HepG2 (cell line): ENCODE data around the gene GRIN3B. TPM values are rescaled to one million over a fixed set of nuclear protein-coding genes. Genes with fewer than 3 reads are reported as not detected.
A peak's percentile ranks its signal among the peaks of the same experiment; 100 is the strongest.

Experiments used
- AKAP8 ChIP-seq: sonication (generic); formaldehyde crosslinking; IDR thresholded peaks from 2 replicates; pipeline ENCODE4 v1.5.1; 2020; ENCODE audit warnings: mild to moderate bottlenecking, missing genetic modification reagents
- HIC2 ChIP-seq: sonication (generic); formaldehyde crosslinking; IDR thresholded peaks from 2 replicates; pipeline ENCODE4 v1.9.0; 2022; ENCODE audit warnings: low read depth, missing genetic modification reagents
- IKZF1 ChIP-seq: fragments of 450-650 bp; IDR thresholded peaks from 2 replicates; pipeline ENCODE4 v1.7.1; 2016
- KDM6A ChIP-seq: IDR thresholded peaks from 2 replicates; pipeline ENCODE4 v1.6.1; 2016; ENCODE audit warnings: low read depth
- NFE2 ChIP-seq: sonication (generic); formaldehyde crosslinking; IDR thresholded peaks from 2 replicates; pipeline ENCODE4 v1.4.0; 2020; ENCODE audit warnings: missing genetic modification reagents
- NONO ChIP-seq, 2 experiments: fragments of 450-650 bp in 1 of 2; sonication (generic) in 1 of 2; formaldehyde crosslinking in 1 of 2; IDR thresholded peaks in 1 of 2; conservative IDR thresholded peaks in 1 of 2; 2 replicates each; pipeline versions ENCODE4 v1.6.1 to v1.8.0; 2017 to 2022; ENCODE audit warnings: mild to moderate bottlenecking in 1 of 2, missing genetic modification reagents in 1 of 2, moderate library complexity in 1 of 2
- POGZ ChIP-seq: sonication (generic); formaldehyde crosslinking; IDR thresholded peaks from 2 replicates; pipeline ENCODE4 v1.4.0; 2020; ENCODE audit warnings: mild to moderate bottlenecking, missing genetic modification reagents
- SMAD3 ChIP-seq: sonication (generic); formaldehyde crosslinking; IDR thresholded peaks from 2 replicates; pipeline ENCODE4 v1.4.0; 2020; ENCODE audit warnings: missing genetic modification reagents
- SP2 ChIP-seq: sonication (generic); formaldehyde crosslinking; IDR thresholded peaks from 2 replicates; pipeline ENCODE4 v1.5.1; 2020; ENCODE audit warnings: mild to moderate bottlenecking, missing genetic modification reagents
- ZFP62 ChIP-seq: sonication (generic); formaldehyde crosslinking; IDR thresholded peaks from 2 replicates; pipeline ENCODE4 v1.4.0; 2020; ENCODE audit warnings: missing genetic modification reagents
- ZNF143 ChIP-seq: sonication (generic); formaldehyde crosslinking; IDR thresholded peaks from 2 replicates; pipeline ENCODE4 v1.4.0; 2020; ENCODE audit warnings: missing genetic modification reagents
- ZNF747 ChIP-seq: sonication (generic); formaldehyde crosslinking; IDR thresholded peaks from 2 replicates; pipeline ENCODE4 v1.8.1; 2023; ENCODE audit warnings: missing genetic modification reagents, mild to moderate bottlenecking, borderline replicate concordance
- polyA plus RNA-seq, 8 experiments: library from polyadenylated mRNA; depleted of rRNA in 3 of 8; stranded (reverse) in 7 of 8; unstranded in 1 of 8; fragments of >200 nt; fragmentation: Illumina TruSeq in 4 of 8; extraction: Trizol in 4 of 8; gene quantifications; 2 replicates each; pipeline versions ENCODE4 v1.2.1 to v1.2.3, GENCODE V29; 2011 to 2016; ENCODE audit warnings: low read depth in 4 of 8, missing spikeins in 1 of 8, mixed read lengths in 1 of 8; ENCODE audit not compliant: insufficient read depth in 1 of 8
- total RNA-seq, 5 experiments: library from RNA; depleted of rRNA; stranded (reverse); fragments of >200 nt; fragmentation: Illumina TruSeq; extraction: Trizol; gene quantifications; 2 replicates each; pipeline ENCODE4 v1.2.3, GENCODE V29; 2016; ENCODE audit warnings: low read depth in 1 of 5
- TF ChIP-seq, protein P1 (sequence below): sonication (generic); formaldehyde crosslinking; IDR thresholded peaks from 2 replicates; pipeline ENCODE4 v1.4.0; 2020; ENCODE audit warnings: missing genetic modification reagents, borderline replicate concordance
- TF ChIP-seq, protein P2 (sequence below): IDR thresholded peaks from 2 replicates; pipeline ENCODE4 v1.6.1; 2016; ENCODE audit warnings: mild to moderate bottlenecking, missing biosample characterization, missing genetic modification reagents
- TF ChIP-seq, protein P3 (sequence below): sonication (generic); formaldehyde crosslinking; IDR thresholded peaks from 2 replicates; pipeline ENCODE4 v1.5.1; 2020; ENCODE audit warnings: mild to moderate bottlenecking, missing genetic modification reagents, moderate library complexity

Gene GRIN3B
- total and polyA plus RNA-seq, 2 of the 13 experiments (the other 11 are each of a cell fraction or from before 2014, with no cell fraction given) = 0.07 to 0.20 TPM

- TF ChIP-seq NONO (IDR thresholded peaks at IDR 0.05) (no peak), NONO (CRISPR knock-in tag; conservative IDR thresholded peaks at IDR 0.05) (peak; percentile 75; the same call in 1 of the 2 replicates), HIC2 (CRISPR knock-in tag) (no peak), AKAP8 (CRISPR knock-in tag) (no peak; the same call in none of the 2 replicates), POGZ (no peak), ZNF143 (CRISPR knock-in tag) (no peak; the same call in 1 of the 2 replicates), SP2 (peak; percentile 99), SMAD3 (CRISPR knock-in tag) (no peak), NFE2 (CRISPR knock-in tag) (no peak), ZFP62 (CRISPR knock-in tag) (no peak), KDM6A (CRISPR knock-in tag) (no peak), ZNF747 (no peak), IKZF1 (no peak)
- TF ChIP-seq, protein P1, sequence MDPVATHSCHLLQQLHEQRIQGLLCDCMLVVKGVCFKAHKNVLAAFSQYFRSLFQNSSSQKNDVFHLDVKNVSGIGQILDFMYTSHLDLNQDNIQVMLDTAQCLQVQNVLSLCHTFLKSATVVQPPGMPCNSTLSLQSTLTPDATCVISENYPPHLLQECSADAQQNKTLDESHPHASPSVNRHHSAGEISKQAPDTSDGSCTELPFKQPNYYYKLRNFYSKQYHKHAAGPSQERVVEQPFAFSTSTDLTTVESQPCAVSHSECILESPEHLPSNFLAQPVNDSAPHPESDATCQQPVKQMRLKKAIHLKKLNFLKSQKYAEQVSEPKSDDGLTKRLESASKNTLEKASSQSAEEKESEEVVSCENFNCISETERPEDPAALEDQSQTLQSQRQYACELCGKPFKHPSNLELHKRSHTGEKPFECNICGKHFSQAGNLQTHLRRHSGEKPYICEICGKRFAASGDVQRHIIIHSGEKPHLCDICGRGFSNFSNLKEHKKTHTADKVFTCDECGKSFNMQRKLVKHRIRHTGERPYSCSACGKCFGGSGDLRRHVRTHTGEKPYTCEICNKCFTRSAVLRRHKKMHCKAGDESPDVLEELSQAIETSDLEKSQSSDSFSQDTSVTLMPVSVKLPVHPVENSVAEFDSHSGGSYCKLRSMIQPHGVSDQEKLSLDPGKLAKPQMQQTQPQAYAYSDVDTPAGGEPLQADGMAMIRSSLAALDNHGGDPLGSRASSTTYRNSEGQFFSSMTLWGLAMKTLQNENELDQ (CRISPR knock-in tag) = 0 out of 2 replicates have a peak, but pooled peaks have one; percentile 14
- TF ChIP-seq, protein P2, sequence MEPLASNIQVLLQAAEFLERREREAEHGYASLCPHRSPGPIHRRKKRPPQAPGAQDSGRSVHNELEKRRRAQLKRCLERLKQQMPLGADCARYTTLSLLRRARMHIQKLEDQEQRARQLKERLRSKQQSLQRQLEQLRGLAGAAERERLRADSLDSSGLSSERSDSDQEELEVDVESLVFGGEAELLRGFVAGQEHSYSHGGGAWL (CRISPR knock-in tag) = peak; percentile 23; the same call in 1 of the 2 replicates
- TF ChIP-seq, protein P3, sequence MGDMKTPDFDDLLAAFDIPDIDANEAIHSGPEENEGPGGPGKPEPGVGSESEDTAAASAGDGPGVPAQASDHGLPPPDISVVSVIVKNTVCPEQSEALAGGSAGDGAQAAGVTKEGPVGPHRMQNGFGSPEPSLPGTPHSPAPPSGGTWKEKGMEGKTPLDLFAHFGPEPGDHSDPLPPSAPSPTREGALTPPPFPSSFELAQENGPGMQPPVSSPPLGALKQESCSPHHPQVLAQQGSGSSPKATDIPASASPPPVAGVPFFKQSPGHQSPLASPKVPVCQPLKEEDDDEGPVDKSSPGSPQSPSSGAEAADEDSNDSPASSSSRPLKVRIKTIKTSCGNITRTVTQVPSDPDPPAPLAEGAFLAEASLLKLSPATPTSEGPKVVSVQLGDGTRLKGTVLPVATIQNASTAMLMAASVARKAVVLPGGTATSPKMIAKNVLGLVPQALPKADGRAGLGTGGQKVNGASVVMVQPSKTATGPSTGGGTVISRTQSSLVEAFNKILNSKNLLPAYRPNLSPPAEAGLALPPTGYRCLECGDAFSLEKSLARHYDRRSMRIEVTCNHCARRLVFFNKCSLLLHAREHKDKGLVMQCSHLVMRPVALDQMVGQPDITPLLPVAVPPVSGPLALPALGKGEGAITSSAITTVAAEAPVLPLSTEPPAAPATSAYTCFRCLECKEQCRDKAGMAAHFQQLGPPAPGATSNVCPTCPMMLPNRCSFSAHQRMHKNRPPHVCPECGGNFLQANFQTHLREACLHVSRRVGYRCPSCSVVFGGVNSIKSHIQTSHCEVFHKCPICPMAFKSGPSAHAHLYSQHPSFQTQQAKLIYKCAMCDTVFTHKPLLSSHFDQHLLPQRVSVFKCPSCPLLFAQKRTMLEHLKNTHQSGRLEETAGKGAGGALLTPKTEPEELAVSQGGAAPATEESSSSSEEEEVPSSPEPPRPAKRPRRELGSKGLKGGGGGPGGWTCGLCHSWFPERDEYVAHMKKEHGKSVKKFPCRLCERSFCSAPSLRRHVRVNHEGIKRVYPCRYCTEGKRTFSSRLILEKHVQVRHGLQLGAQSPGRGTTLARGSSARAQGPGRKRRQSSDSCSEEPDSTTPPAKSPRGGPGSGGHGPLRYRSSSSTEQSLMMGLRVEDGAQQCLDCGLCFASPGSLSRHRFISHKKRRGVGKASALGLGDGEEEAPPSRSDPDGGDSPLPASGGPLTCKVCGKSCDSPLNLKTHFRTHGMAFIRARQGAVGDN (CRISPR knock-in tag) = peak; percentile 83
Observed at GRCh38 chr19:1039646-1040475, 39.6 kb downstream of the GRIN3B start, which contains the start of gene ABCA7 (continued).
